COLO668 (cell line): ENCODE data around the gene TP53BP1.

Source experiments
- DNase-seq: peaks from one replicate; lab custom pipeline; 2025; ENCODE audit not compliant: unreplicated experiment; lab: John Stamatoyannopoulos, UW

Gene TP53BP1

GRCh38 chr15:43518197-43518761 lies 25.3 kb upstream of the TP53BP1 start:
- DNase-seq, result peak; percentile 61

GRCh38 chr15:43517354-43518196 lies 24.6 kb upstream of the TP53BP1 start, which contains the start of gene MAP1A:
MAP1A (plus strand) TSS chr15:43517608; CDS start chr15:43521474, 3,866 bp downstream.
- no peak for DNase-seq

GRCh38 chr15:43516801-43517353 lies 23.9 kb upstream of the TP53BP1 start:
- no peak for DNase-seq

- no peak for DNase-seq
These were observed 23.2 kb upstream of the TP53BP1 start for GRCh38 chr15:43516185-43516584.

GRCh38 chr15:43515741-43516140 lies 22.8 kb upstream of the TP53BP1 start:
- DNase-seq, result no peak

DNA sequence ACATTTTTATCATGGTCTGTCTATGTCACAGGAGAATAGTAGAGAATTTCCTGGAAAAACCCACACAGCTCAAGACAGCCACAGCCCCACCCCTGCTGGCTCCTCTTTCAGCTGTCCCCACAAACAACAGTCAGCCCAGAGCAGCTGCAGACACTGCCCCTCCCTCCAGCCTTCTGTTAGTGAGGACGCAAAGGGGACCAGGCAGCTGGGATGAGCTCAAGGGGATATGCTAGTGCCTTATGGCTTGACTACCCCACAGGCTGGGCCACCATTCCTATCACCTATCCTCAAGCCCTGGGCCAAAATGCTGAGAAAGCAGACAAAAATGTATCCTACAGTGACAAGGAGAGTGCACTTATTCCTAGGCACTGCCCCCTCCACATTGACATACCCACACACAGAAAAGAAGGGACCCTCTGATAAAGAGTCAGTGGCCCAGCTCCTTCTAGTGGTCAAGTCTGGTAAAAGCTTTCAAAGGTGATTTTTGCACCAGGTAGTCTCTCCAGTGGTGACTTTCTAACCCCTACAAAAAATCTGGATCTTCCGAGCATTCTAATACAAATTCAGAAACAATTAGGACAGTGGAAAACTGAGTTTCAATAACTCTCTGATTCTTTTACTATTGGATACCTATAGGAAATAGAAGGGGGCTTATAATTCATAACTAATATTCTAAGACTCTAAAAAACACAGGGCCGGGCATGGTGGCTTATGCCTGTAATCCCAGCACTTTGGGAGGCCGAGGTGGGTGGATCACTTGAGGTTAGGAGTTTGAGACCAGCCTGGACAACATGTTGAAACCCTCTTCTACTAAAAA lies 21.5 kb upstream of the TP53BP1 start:
- peak; percentile 82 for DNase-seq

GRCh38 chr15:43513550-43513949 lies 20.6 kb upstream of the TP53BP1 start:
- no peak for DNase-seq

DNA sequence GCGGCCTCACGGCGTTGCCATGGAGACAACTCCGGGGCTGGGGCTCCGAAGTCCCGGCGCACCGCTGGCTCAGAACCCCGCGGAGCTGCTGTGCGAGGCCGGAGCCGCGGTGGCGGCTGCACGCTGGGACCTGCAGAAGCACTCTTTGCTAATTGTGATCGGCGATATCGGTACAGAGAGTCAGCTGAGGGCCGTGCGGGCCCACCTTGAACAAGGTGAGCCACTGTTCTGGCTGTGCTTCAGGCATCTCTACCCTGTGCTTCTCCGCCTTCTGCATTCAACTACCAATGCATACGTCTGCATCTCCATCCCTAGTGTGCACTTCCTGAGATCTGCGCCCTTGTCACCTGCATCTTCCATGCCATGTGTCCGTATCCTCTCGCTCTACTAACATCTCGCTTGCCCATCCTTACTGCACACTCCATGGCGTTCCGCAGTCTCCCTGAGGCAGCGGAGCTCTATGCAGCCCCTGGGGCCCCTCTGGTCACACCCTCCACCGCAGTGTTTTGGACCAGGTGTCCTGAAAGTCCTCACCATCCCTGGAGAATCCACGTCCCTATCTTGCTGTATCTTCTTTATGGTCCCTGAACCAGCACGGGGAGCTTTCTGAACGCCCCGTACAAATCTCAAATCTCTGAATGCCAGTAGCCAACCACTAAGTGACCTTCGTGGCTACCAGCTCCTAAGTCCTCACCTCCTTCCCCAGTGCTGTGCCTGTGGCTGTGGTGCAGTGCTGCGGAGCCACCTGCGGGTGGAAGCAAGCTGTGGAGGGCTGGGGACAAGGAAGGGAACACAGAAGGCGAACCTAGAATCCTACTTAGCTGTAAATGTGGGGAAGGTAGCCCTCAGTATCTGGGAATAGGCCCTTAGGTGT lies 18.3 kb upstream of the TP53BP1 start:
- peak; percentile 68 for DNase-seq

DNA sequence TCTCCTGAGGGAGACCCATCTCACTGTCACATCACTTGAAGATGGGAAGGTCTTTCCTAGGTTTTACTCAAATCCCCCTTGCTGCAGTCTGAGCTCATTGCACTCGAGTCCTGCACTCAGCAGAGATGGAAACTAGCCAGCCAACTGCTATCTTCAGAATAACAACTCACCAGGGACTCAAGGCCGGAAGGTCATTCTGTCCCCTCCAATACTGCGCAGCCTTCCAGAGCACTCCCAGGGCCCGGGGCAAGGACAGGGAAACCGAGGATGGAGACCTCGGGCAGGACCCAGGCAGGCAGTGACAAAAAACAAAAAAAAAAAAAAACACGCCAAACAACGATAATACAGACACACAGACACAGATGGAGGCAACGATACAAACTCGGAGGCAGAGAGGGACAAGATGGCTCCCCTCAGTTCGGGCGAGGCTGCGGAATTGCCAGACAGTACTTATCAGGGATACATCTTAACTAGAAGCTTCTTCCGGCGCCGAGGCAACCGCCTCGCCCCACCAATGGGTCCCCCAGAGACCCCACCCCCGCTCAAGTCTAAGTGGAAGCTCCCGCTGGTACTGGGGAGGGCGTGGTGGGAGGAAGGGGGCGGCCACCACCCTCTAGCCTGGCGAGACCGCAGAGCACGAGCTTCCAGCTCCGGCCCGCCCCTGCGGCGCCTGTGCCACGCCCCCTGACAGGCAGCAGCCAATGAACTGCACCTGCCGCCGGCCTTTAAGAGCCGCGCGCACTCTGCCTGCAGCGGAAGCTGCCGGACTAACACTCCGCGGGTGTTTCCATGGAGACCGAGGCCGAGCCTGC lies 17.4 kb upstream of the TP53BP1 start:
- peak; percentile 99 for DNase-seq

- DNase-seq, result no peak
These were observed 16.8 kb upstream of the TP53BP1 start for GRCh38 chr15:43509660-43510199.

DNA sequence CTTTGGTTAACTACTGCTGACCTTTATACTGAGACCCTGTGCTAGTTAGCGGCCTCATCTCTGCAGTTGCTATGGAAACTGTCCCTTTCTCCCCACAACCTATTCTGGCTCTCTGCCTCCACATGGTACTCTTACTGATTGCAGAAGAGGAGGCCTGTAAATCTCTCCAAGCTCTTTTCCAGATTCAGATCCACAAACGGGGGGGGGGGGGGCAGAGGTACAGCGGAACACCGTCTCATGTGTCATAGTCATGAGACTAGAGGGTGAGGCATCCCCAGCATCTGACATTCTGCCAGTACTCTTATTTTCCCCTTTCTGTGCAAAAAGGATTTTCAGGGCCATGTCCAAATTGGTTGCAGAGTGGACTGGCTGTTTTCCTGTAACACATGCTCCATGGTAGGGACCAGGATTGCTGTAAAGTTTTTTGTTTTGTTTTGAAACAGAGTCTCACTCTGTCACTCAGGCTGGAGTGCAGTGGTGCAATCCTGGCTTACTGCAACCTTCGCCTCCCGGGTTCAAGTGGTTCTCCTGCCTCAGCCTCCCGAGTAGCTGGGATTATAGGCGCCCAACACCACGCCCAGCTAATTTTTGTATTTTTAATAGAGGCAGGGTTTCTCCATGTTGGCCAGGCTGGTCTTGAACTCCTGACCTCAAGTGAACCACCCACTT lies 16.2 kb upstream of the TP53BP1 start:
- DNase-seq, result no peak

GRCh38 chr15:43508421-43508820 lies 15.5 kb upstream of the TP53BP1 start:
- no peak for DNase-seq

- no peak for DNase-seq
These were observed 12.8 kb upstream of the TP53BP1 start for GRCh38 chr15:43505738-43506137.

DNA sequence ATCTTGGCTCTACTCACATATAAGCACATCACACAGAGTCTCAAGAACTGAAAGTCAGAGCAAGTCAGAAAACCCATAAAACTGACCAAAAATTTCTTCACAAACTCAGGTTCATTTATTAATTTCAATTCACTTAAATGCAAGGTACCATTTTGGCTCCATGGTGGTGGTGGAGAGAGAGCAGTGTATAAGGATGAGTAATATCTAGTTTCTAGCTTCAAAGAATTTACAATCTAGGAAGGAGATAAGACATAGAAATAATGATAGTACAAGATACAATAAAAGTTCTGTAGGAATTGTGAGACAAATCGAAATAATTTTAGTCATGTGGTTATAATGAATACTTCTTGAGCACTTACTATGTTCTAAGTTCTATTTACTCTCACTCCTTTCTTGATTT lies 6.7 kb upstream of the TP53BP1 start:
- DNase-seq, result no peak

- DNase-seq, result no peak
These were observed 6.0 kb upstream of the TP53BP1 start for GRCh38 chr15:43498990-43499389.

DNA sequence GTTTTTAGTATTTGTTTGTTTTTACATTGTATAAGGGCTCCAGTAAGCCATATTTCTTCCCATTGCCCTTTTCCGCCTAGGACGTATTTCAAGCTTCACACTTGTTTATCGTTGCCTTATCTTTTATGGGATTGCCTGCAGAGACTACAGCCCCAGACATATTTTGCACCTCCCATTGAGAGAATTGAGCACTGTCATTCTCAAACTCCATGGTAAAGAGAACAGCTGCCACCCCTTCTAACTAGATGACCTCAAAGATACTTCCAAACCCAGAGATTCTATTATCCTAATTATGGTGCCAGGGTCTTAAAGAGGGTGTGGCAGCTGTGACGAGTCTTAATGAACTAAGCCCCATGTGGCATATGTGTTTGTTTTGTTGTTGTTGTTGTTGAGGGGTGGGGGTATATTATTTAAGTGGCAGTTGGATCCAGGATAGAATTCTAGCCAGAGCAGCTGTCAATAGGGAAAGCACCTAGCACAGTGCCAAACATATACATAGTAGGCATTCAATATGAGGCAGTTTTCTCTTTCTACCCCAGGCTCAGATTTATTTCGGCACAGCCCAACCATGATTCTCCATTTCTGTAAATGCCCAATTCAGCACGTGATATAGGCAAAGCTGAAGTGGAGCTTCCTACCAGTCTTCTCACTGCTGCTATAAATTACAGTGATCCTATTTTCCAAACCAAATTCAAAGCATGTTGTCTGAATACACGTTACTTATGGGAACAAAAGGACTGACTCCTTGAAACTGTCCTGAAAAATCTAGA lies 932 bp upstream of the TP53BP1 start:
- DNase-seq, result no peak

DNA sequence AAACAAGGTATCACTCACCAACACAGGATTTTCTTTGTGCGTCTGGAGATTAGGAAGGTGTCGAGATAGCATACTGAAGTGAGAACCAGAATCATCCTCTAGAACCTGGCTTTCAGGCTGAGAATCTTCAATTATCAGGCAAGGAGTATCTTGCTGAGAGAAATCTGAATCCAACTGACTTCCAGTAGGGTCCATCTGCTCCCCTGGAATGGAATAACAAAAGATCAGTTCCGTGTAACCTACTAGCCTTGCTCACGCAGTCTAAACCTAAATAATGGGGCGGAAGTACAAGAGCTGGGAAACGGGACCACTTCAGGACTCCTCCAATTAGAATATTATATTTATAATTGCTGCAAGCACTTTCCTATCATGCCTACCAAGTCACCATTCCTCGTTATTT lies 690 bp downstream of the TP53BP1 start:
- DNase-seq, result no peak

- DNase-seq, result no peak
These were observed 3.8 kb downstream of the TP53BP1 start for GRCh38 chr15:43489191-43489590.
